ENCODE measurements around the gene RRP15. TPM values are rescaled to one million over a fixed set of nuclear protein-coding genes. Genes with fewer than 3 reads are reported as not detected.

RRP15 gene
- total and polyA plus RNA-seq, 2 of the 8 experiments (the other 6 are each of a cell fraction or from before 2014, with no cell fraction given), result 3.7 to 52.8 TPM

GRCh38 chr1:218352075-218352438 lies 67.0 kb downstream of the RRP15 start:
- Histone ChIP-seq H3K23ac (ENCODE audit: insufficient read length) (no peak overlapping the region), H4K91ac (replicated peaks; ENCODE audit: insufficient read length, low read length) (no peak overlapping the region), H3K4me1 (replicated peaks in 1 of 4; ENCODE audit: control insufficient read depth in 3 of 4, insufficient read depth in 4 of 4, low read length in 3 of 4) (peaks cover 0 to 2% (median 0%) of the 10 kb centered on the region in 4 experiments; a peak in 1 of 7 replicates), H3K9me3 (ENCODE audit: insufficient read depth in 2 of 2, low read depth in 1 of 2, low read length in 1 of 2) (no peaks in the 10 kb centered on the region), H2BK120ac (replicated peaks; ENCODE audit: low read depth, low read length) (no peak overlapping the region), H3K4me2 (ENCODE audit: insufficient read depth in 1 of 2, low read depth in 2 of 2, low read length in 2 of 2) (no peak overlapping the region), H3K36me3 (ENCODE audit: control insufficient read depth in 2 of 4, insufficient read depth in 4 of 4, low read length in 3 of 4) (no peaks in the 10 kb centered on the region), H4K8ac (ENCODE audit: extremely low read depth, insufficient read depth, low read length) (no peak overlapping the region), H4K5ac (ENCODE audit: insufficient read length, low read depth, low read length) (no peak overlapping the region), H2AFZ (ENCODE audit: low read length) (no peak overlapping the region), H3K14ac (ENCODE audit: insufficient read length) (no peak overlapping the region), H2BK12ac (ENCODE audit: low read depth, low read length) (no peak overlapping the region), H2AK5ac (ENCODE audit: low read depth, low read length) (no peak overlapping the region), H2BK20ac (ENCODE audit: low read length) (no peak overlapping the region), H3K27me3 (replicated peaks in 1 of 4; ENCODE audit: control insufficient read depth in 3 of 4, extremely low read depth in 1 of 4, insufficient read depth in 3 of 4, low read length in 3 of 4) (no peaks in the 10 kb centered on the region; a peak in 1 of 7 replicates), H3K4me3 (ENCODE audit: extremely low read depth in 1 of 4, insufficient read depth in 2 of 4, low read depth in 3 of 4, low read length in 4 of 4) (no peak overlapping the region), H3K79me1 (ENCODE audit: low read depth, low read length) (no peaks in the 10 kb centered on the region), H3K23me2 (ENCODE audit: low read depth, low read length) (peaks cover 6% of the 10 kb centered on the region), H3K18ac (ENCODE audit: extremely low read depth, low read length) (no peak overlapping the region), H3K4ac (replicated peaks; ENCODE audit: insufficient read length, low read depth, low read length) (no peak overlapping the region), H3K9ac (replicated peaks in 1 of 4; ENCODE audit: extremely low read depth in 1 of 4, low read depth in 3 of 4, low read length in 3 of 4) (no peak overlapping the region), H3K27ac (ENCODE audit: low read depth, low read length) (no peak overlapping the region), H3K56ac (replicated peaks; ENCODE audit: insufficient read length, low read depth, low read length) (no peak overlapping the region), H4K20me1 (replicated peaks in 1 of 2; ENCODE audit: control insufficient read depth in 1 of 2, insufficient read depth in 2 of 2, low read length in 2 of 2) (no peaks in the 10 kb centered on the region), H2BK5ac (ENCODE audit: low read depth, low read length) (no peak overlapping the region), H2BK15ac (ENCODE audit: low read length) (no peak overlapping the region), H3K79me2 (ENCODE audit: control insufficient read depth in 1 of 2, insufficient read depth in 2 of 2, low read length in 2 of 2) (no peaks in the 10 kb centered on the region)
- CTCF ChIA-PET (ENCODE audit: partially characterized antibody), result interaction anchor here (0.9 to 3.8 kb wide), 6 partner anchors 12 to 187 kb away, joined by 3 to 18 read pairs (median 5); no protein-coding TSS in a partner anchor
- POLR2A ChIA-PET (ENCODE audit: partially characterized antibody), result no interaction called here
- FAIRE-seq (no peak), DNase-seq (ENCODE audit: low read depth in 1 of 2, low spot score in 2 of 2) (no peak)
- WGBS, 2 experiments (ENCODE audit: extremely low coverage in 1 of 2, insufficient coverage in 1 of 2, insufficient read length in 1 of 2, insufficient replicate concordance in 2 of 2, low coverage in 1 of 2, low lambda C conversion rate in 2 of 2, missing lambda C conversion rate in 1 of 2), result 98% methylated on average over 8 of the region's 8 CpGs; no CpG with 5 or more reads in 1 of the 2 experiments
- TF ChIP-seq RXRA (IDR thresholded peaks at IDR 0.05; ENCODE audit: insufficient read depth, low read depth, low read length), result no peak
- TF ChIP-seq ATF2 (IDR thresholded peaks at IDR 0.05; ENCODE audit: low read length), result no peak
- no peak for TF ChIP-seq RAD21 (IDR thresholded peaks at IDR 0.05 in 1 of 2, conservative IDR thresholded peaks at IDR 0.05 in 1 of 2; ENCODE audit: low read depth in 2 of 2, low read length in 2 of 2)
- TF ChIP-seq SP1 (IDR thresholded peaks at IDR 0.05; ENCODE audit: low read depth, low read length), result no peak
- TF ChIP-seq SIX5 (IDR thresholded peaks at IDR 0.05; ENCODE audit: low read depth, low read length), result no peak
- TF ChIP-seq EP300 (IDR thresholded peaks at IDR 0.05; ENCODE audit: borderline replicate concordance in 1 of 2, low read depth in 2 of 2, low read length in 2 of 2), result no peak
- TF ChIP-seq SRF (IDR thresholded peaks at IDR 0.05; ENCODE audit: low read depth, low read length), result no peak
- TF ChIP-seq KDM4A (IDR thresholded peaks at IDR 0.05; ENCODE audit: low read depth, low read length, severe bottlenecking), result no peak
- TF ChIP-seq, protein P1, sequence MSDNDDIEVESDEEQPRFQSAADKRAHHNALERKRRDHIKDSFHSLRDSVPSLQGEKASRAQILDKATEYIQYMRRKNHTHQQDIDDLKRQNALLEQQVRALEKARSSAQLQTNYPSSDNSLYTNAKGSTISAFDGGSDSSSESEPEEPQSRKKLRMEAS (IDR thresholded peaks at IDR 0.05), result no peak
- no peak for TF ChIP-seq HDAC6 (IDR thresholded peaks at IDR 0.05; ENCODE audit: low read depth, low read length)
- no peak for TF ChIP-seq TBP (IDR thresholded peaks at IDR 0.05; ENCODE audit: low read depth, low read length)
- no peak for TF ChIP-seq CHD2 (IDR thresholded peaks at IDR 0.05; ENCODE audit: low read length)
- TF ChIP-seq YY1 (IDR thresholded peaks at IDR 0.05; ENCODE audit: low read depth, low read length), result no peak

All from H1 (cell line).